OCI-LY1 (cell line): ENCODE measurements around the gene ZNF521.

Experiments
- EZH2 ChIP-seq: fragments of 200-600 bp; sonication (generic), shearing (Covaris generic); IDR thresholded peaks from 2 replicates; pipeline ENCODE4 v1.8.0; 2017; ENCODE audit warnings: borderline replicate concordance, mixed run types, mild to moderate bottlenecking, antibody characterized with exemption, low read length, moderate library complexity, mixed read lengths
- TF ChIP-seq, protein P1 (sequence below): fragments of 200-600 bp; sonication (generic), shearing (Covaris generic); IDR thresholded peaks from 2 replicates; pipeline ENCODE4 v1.5.1; 2017; ENCODE audit warnings: mild to moderate bottlenecking, antibody characterized with exemption, low read length, moderate library complexity, mixed read lengths

DNA sequence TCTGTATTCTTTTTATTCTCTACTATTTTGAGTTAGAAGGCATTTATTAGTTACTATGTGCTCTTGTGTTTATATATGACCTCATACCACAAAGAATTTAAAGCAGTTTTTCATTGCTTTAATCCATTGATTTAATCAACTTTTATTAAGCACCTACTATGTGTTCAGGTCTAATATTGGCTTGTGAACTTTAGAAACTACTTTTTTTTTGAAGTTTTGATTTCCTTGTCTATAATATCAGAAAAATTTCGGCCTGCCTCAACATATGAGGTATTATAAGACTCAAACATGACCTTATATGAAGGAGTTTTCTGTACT lies 117.7 kb downstream of the ZNF521 start:
- TF ChIP-seq, protein P1, sequence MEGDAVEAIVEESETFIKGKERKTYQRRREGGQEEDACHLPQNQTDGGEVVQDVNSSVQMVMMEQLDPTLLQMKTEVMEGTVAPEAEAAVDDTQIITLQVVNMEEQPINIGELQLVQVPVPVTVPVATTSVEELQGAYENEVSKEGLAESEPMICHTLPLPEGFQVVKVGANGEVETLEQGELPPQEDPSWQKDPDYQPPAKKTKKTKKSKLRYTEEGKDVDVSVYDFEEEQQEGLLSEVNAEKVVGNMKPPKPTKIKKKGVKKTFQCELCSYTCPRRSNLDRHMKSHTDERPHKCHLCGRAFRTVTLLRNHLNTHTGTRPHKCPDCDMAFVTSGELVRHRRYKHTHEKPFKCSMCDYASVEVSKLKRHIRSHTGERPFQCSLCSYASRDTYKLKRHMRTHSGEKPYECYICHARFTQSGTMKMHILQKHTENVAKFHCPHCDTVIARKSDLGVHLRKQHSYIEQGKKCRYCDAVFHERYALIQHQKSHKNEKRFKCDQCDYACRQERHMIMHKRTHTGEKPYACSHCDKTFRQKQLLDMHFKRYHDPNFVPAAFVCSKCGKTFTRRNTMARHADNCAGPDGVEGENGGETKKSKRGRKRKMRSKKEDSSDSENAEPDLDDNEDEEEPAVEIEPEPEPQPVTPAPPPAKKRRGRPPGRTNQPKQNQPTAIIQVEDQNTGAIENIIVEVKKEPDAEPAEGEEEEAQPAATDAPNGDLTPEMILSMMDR, result no peak
- no peak for TF ChIP-seq EZH2
